CD14-positive monocyte (primary cell): ENCODE measurements around the gene ZBTB7C. TPM values are rescaled to one million over a fixed set of nuclear protein-coding genes. Genes with fewer than 3 reads are reported as not detected.

Source experiments
- DNase-seq, 3 donors: peaks; one replicate each; pipeline ENCODE4 v3.0.0-alpha.2; 2011 to 2022
- H2AFZ ChIP-seq: 2 replicates; pipeline ENCODE4 v1.6.0; 2012; ENCODE audit warnings: mild to moderate bottlenecking, low read depth, low read length, inconsistent platforms; ENCODE audit not compliant: insufficient read depth, poor library complexity, severe bottlenecking
- H3K27ac ChIP-seq, 2 donors: 1 replicate in 1 of 2; 2 replicates in 1 of 2; pipeline ENCODE4 v1.5.1; 2012 to 2013; ENCODE audit warnings: low read length in 2 of 2, control low read depth in 1 of 2, inconsistent platforms in 1 of 2, low read depth in 1 of 2, mild to moderate bottlenecking in 1 of 2
- H3K27me3 ChIP-seq, 2 donors: one replicate each; pipeline versions ENCODE4 v1.6.0 to v1.6.1; 2011 to 2013; ENCODE audit warnings: low read length in 2 of 2; ENCODE audit not compliant: control insufficient read depth in 2 of 2, insufficient read depth in 2 of 2
- H3K36me3 ChIP-seq, 2 donors: replicated peaks in 1 of 2; 1 replicate in 1 of 2; 2 replicates in 1 of 2; pipeline versions ENCODE4 v1.5.1 to v1.6.1; 2012 to 2013; ENCODE audit warnings: low read length in 2 of 2, control low read depth in 1 of 2, inconsistent platforms in 1 of 2, mild to moderate bottlenecking in 1 of 2; ENCODE audit not compliant: insufficient read depth in 2 of 2, control insufficient read depth in 1 of 2
- H3K4me1 ChIP-seq, 2 donors: 1 replicate in 1 of 2; 2 replicates in 1 of 2; pipeline versions ENCODE4 v1.5.1 to v1.6.1; 2012 to 2013; ENCODE audit warnings: low read length in 2 of 2, control low read depth in 1 of 2, inconsistent platforms in 1 of 2, mild to moderate bottlenecking in 1 of 2, moderate library complexity in 1 of 2; ENCODE audit not compliant: insufficient read depth in 2 of 2, control insufficient read depth in 1 of 2
- H3K4me2 ChIP-seq: replicated peaks from 2 replicates; pipeline ENCODE3; 2012; ENCODE audit warnings: low read length, moderate library complexity, mild to moderate bottlenecking; ENCODE audit not compliant: poor library complexity, severe bottlenecking; ENCODE audit errors: extremely low read depth
- H3K4me3 ChIP-seq, 3 experiments: fragments of 200-600 bp in 1 of 3; sonication (generic) in 1 of 3; replicated peaks in 1 of 3; 1 replicate in 2 of 3; 2 replicates in 1 of 3; pipeline ENCODE4 v1.5.1; 2011 to 2013; ENCODE audit warnings: low read length in 3 of 3, mild to moderate bottlenecking in 3 of 3, control low read depth in 2 of 3, low read depth in 2 of 3, inconsistent platforms in 1 of 3, moderate library complexity in 1 of 3
- H3K79me2 ChIP-seq: 2 replicates; pipeline ENCODE4 v1.6.0; 2012; ENCODE audit warnings: mild to moderate bottlenecking, control low read depth, inconsistent platforms, low read length, moderate library complexity; ENCODE audit not compliant: insufficient read depth
- H3K9ac ChIP-seq: 2 replicates; pipeline ENCODE4 v1.6.0; 2017; ENCODE audit warnings: low read length, mild to moderate bottlenecking; ENCODE audit not compliant: insufficient read depth, poor library complexity, severe bottlenecking
- H3K9me3 ChIP-seq, 2 donors: replicated peaks in 1 of 2; 1 replicate in 1 of 2; 2 replicates in 1 of 2; pipeline versions ENCODE4 v1.5.1 to v1.6.1; 2012 to 2013; ENCODE audit warnings: low read length in 2 of 2, control low read depth in 1 of 2; ENCODE audit not compliant: control insufficient read depth in 1 of 2, insufficient read depth in 1 of 2
- H4K20me1 ChIP-seq: 2 replicates; pipeline ENCODE4 v1.6.0; 2012; ENCODE audit warnings: mild to moderate bottlenecking, low read length, control low read depth, moderate library complexity; ENCODE audit not compliant: insufficient read depth
- H3K27ac Mint-ChIP-seq, 7 donors: one replicate each; pipeline ENCODE4 v1.8.0; 2020; ENCODE audit warnings: mild to moderate bottlenecking in 7 of 7, mixed read lengths in 7 of 7, moderate library complexity in 6 of 7, inconsistent platforms in 2 of 7
- H3K27me3 Mint-ChIP-seq, 3 donors: one replicate each; pipeline ENCODE4 v1.8.0; 2021 to 2022; ENCODE audit warnings: low read depth in 3 of 3, mild to moderate bottlenecking in 3 of 3, mixed read lengths in 3 of 3, moderate library complexity in 3 of 3, inconsistent platforms in 1 of 3
- H3K36me3 Mint-ChIP-seq, 2 donors: one replicate each; pipeline ENCODE4 v1.8.0; 2020; ENCODE audit warnings: mixed read lengths in 2 of 2, inconsistent platforms in 1 of 2, mild to moderate bottlenecking in 1 of 2
- H3K4me1 Mint-ChIP-seq: one replicate; pipeline ENCODE4 v1.8.0; 2020; ENCODE audit warnings: mild to moderate bottlenecking, mixed read lengths
- H3K4me3 Mint-ChIP-seq, 2 donors: one replicate each; pipeline ENCODE4 v1.8.0; 2020; ENCODE audit warnings: mild to moderate bottlenecking in 2 of 2, mixed read lengths in 2 of 2, moderate library complexity in 1 of 2
- H3K9me3 Mint-ChIP-seq, 7 donors: one replicate each; pipeline ENCODE4 v1.8.0; 2020 to 2022; ENCODE audit warnings: mixed read lengths in 7 of 7, mild to moderate bottlenecking in 6 of 7, moderate library complexity in 6 of 7, inconsistent platforms in 2 of 7
- WGBS: methylation state at CpG from one replicate; pipeline ENCODE4 v1.1.5; 2013; ENCODE audit warnings: missing lambda C conversion rate; ENCODE audit not compliant: insufficient coverage; 5-methylcytosine and 5-hydroxymethylcytosine counted together
- intact Hi-C, 2 donors: fragments of 100-400 bp; cut with micrococcal nuclease; formaldehyde crosslinking; loops; one replicate each; pipeline versions ENCODE4 v1.15.0 to v1.15.1; 2023
- polyA plus RNA-seq, 3 donors: library from polyadenylated mRNA; depleted of rRNA in 1 of 3; unstranded in 2 of 3; stranded (reverse) in 1 of 3; fragments of 300-500 nt in 2 of 3; fragments of >200 nt in 1 of 3; fragmentation: Illumina TruSeq in 2 of 3; gene quantifications; 1 replicate in 2 of 3; 2 replicates in 1 of 3; pipeline ENCODE4 v1.2.3, GENCODE V29; 2012 to 2021
- TF ChIP-seq, protein P1 (sequence below): fragments of 200-600 bp; IDR thresholded peaks from one replicate; pipeline ENCODE4 v1.8.0; 2022; ENCODE audit warnings: antibody characterized with exemption, mild to moderate bottlenecking

Gene ZBTB7C
- polyA plus RNA-seq, 3 donors = 0.03 to 0.09 TPM; not detected in 1

- Mint-ChIP-seq H3K27ac (peak overlapping the region in 1 of 7 donors; percentile 84), H3K4me1 (no peaks in the 10 kb centered on the region), H3K27me3 (peaks cover 7 to 16% (median 10%) of the 10 kb centered on the region in 3 donors), H3K4me3 (no peak overlapping the region), H3K9me3 (no peaks in the 10 kb centered on the region), H3K36me3 (no peaks in the 10 kb centered on the region)
- Histone ChIP-seq H4K20me1 (no peaks in the 10 kb centered on the region), H3K79me2 (no peaks in the 10 kb centered on the region), H3K4me2 (no peak overlapping the region), H3K27ac (no peak overlapping the region), H3K36me3 (no peaks in the 10 kb centered on the region), H2AFZ (no peak overlapping the region), H3K4me1 (no peaks in the 10 kb centered on the region), H3K9me3 (no peaks in the 10 kb centered on the region), H3K4me3 (no peak overlapping the region), H3K27me3 (no peaks in the 10 kb centered on the region), H3K9ac (no peak overlapping the region)
- TF ChIP-seq, protein P1, sequence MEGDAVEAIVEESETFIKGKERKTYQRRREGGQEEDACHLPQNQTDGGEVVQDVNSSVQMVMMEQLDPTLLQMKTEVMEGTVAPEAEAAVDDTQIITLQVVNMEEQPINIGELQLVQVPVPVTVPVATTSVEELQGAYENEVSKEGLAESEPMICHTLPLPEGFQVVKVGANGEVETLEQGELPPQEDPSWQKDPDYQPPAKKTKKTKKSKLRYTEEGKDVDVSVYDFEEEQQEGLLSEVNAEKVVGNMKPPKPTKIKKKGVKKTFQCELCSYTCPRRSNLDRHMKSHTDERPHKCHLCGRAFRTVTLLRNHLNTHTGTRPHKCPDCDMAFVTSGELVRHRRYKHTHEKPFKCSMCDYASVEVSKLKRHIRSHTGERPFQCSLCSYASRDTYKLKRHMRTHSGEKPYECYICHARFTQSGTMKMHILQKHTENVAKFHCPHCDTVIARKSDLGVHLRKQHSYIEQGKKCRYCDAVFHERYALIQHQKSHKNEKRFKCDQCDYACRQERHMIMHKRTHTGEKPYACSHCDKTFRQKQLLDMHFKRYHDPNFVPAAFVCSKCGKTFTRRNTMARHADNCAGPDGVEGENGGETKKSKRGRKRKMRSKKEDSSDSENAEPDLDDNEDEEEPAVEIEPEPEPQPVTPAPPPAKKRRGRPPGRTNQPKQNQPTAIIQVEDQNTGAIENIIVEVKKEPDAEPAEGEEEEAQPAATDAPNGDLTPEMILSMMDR = no peak
- DNase-seq = no peak
- intact Hi-C loops = no loop called here
- 83% methylated on average over 1 of the region's 7 CpGs for WGBS
These were observed 100.2 kb downstream of the ZBTB7C start for GRCh38 chr18:48308755-48309575.

DNA sequence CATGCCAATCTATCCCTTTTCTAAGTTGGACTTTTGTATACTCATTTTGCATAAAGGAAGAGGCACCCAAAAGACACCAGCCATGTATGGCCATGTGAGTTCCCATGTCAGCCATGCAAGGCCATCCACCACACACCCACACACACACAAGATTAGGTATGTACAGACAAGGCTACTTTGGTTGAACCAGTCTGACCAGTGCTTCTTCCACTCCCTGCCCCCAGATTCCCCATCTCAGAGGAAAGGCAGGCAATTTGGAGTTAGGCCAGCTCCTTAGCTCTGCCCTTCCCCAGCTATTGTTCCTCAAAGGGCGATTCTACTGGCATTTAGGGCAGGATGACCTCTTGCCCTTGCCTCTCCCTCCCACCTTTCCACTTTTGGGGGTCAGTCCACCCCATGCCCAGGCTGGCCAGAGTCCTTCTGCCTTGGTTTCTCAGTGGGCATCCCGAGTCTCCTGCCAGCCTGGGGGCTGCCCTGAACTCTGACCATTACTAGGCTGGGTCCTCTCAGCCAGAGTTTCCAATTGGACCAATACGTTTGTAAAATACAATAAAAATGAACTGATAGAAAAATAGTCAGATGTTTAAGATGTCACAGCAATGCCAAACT lies 101.1 kb downstream of the ZBTB7C start:
- Histone ChIP-seq H3K4me3 (no peak overlapping the region), H4K20me1 (no peaks in the 10 kb centered on the region), H3K79me2 (no peaks in the 10 kb centered on the region), H3K4me1 (no peaks in the 10 kb centered on the region), H3K27ac (no peak overlapping the region), H3K36me3 (no peaks in the 10 kb centered on the region), H3K4me2 (no peak overlapping the region), H3K9me3 (no peaks in the 10 kb centered on the region), H3K27me3 (no peaks in the 10 kb centered on the region), H2AFZ (no peak overlapping the region), H3K9ac (no peak overlapping the region)
- Mint-ChIP-seq H3K4me1 (no peaks in the 10 kb centered on the region), H3K27me3 (peaks cover 7 to 16% (median 10%) of the 10 kb centered on the region in 3 donors), H3K36me3 (no peaks in the 10 kb centered on the region), H3K9me3 (no peaks in the 10 kb centered on the region), H3K27ac (no peak overlapping the region), H3K4me3 (no peak overlapping the region)
- intact Hi-C loops = no loop called here
- DNase-seq = no peak
- TF ChIP-seq, protein P1 = no peak
- WGBS = 90% methylated on average over 2 of the region's 3 CpGs
